Activated T-cell treated with anti-CD3 and anti-CD28 coated beads, Interleukin-2, amount 50 U/mL, for 4 hours (primary cell): Measurements from ENCODE around the gene PTPN6. TPM values are rescaled to one million over a fixed set of nuclear protein-coding genes. Genes with fewer than 3 reads are reported as not detected.

Experiments used
- ATAC-seq, 2 donors: fragments of 200-7000 bp; cut with Tn5 transposase; one replicate each; pipeline ENCODE4 v1.10.0; 2021
- DNase-seq: peaks from one replicate; pipeline ENCODE4 v3.0.0-alpha.2; 2020
- H3K27me3 Mint-ChIP-seq: one replicate; pipeline ENCODE4 v1.8.0; 2021; ENCODE audit warnings: low read depth, mixed read lengths
- H3K36me3 Mint-ChIP-seq: one replicate; pipeline ENCODE4 v1.8.0; 2022; ENCODE audit warnings: mixed read lengths; ENCODE audit not compliant: insufficient read depth
- H3K4me1 Mint-ChIP-seq: one replicate; pipeline ENCODE4 v1.8.0; 2021; ENCODE audit warnings: low read depth, mixed read lengths
- H3K4me3 Mint-ChIP-seq: one replicate; pipeline ENCODE4 v1.8.0; 2021; ENCODE audit warnings: mild to moderate bottlenecking, moderate library complexity, mixed read lengths
- H3K9me3 Mint-ChIP-seq: one replicate; pipeline ENCODE4 v1.8.0; 2021; ENCODE audit warnings: mixed read lengths
- total RNA-seq, 3 donors: library from RNA; stranded (reverse); gene quantifications; one replicate each; pipeline ENCODE4 v1.2.1, GENCODE V29; 2021

Gene PTPN6
- total RNA-seq, 3 donors from 2014 or later: 309 to 404 (median 401) TPM

GRCh38 chr12:6943722-6944380 lies 7.3 kb upstream of the PTPN6 start, which contains the start of the genes C12orf57 and RNU7-1:
Gene C12orf57 (plus strand): TSS chr12:6944022. CDS start chr12:6944122, 100 bp downstream.
Gene RNU7-1 (plus strand): TSS chr12:6943816.
- H3K4me1 Mint-ChIP-seq: peaks cover 70% of the 10 kb centered on the region

GRCh38 chr12:6944381-6945186 lies 6.6 kb upstream of the PTPN6 start:
- H3K4me3 Mint-ChIP-seq: peak overlapping the region; percentile 94
- ATAC-seq (peak; percentile 51 to 55), DNase-seq (peak; percentile 80)
- H3K36me3 Mint-ChIP-seq: peaks cover 2% of the 10 kb centered on the region
- peaks cover 72% of the 10 kb centered on the region for H3K4me1 Mint-ChIP-seq
- no peaks in the 10 kb centered on the region for H3K9me3 Mint-ChIP-seq
- no peaks in the 10 kb centered on the region for H3K27me3 Mint-ChIP-seq

More at GRCh38 chr12:6943722-6944380, 7.3 kb upstream of the PTPN6 start, which contains the start of the genes C12orf57 and RNU7-1:
- peak within 1 kb of the TSS; percentile 94 for H3K4me3 Mint-ChIP-seq
- no peaks in the 10 kb centered on the region for H3K9me3 Mint-ChIP-seq
- peaks cover 2% of the 10 kb centered on the region for H3K36me3 Mint-ChIP-seq
- peak; percentile 74 for ATAC-seq
- peak; percentile 45 for DNase-seq
- no peaks in the 10 kb centered on the region for H3K27me3 Mint-ChIP-seq

GRCh38 chr12:6945613-6946012 lies 5.5 kb upstream of the PTPN6 start:
- ATAC-seq (no peak), DNase-seq (no peak)
- Mint-ChIP-seq H3K36me3 (no peaks in the 10 kb centered on the region), H3K4me1 (peaks cover 78% of the 10 kb centered on the region), H3K4me3 (peak overlapping the region; percentile 94), H3K9me3 (no peaks in the 10 kb centered on the region), H3K27me3 (no peaks in the 10 kb centered on the region)

GRCh38 chr12:6946033-6946919 lies 4.9 kb upstream of the PTPN6 start:
- Mint-ChIP-seq H3K27me3 (no peaks in the 10 kb centered on the region), H3K9me3 (no peaks in the 10 kb centered on the region), H3K4me1 (peaks cover 83% of the 10 kb centered on the region), H3K4me3 (peak overlapping the region; percentile 94), H3K36me3 (no peaks in the 10 kb centered on the region)
- ATAC-seq: no peak
- peak; percentile 38 for DNase-seq

- Mint-ChIP-seq H3K4me1 (peaks cover 83% of the 10 kb centered on the region), H3K27me3 (no peaks in the 10 kb centered on the region), H3K9me3 (no peaks in the 10 kb centered on the region), H3K4me3 (peak overlapping the region; percentile 94), H3K36me3 (peaks cover 2% of the 10 kb centered on the region)
- DNase-seq: no peak
- no peak for ATAC-seq
Measured at GRCh38 chr12:6946920-6947374, 4.2 kb upstream of the PTPN6 start.

- Mint-ChIP-seq H3K4me3 (peak overlapping the region; percentile 48), H3K36me3 (peaks cover 8% of the 10 kb centered on the region), H3K27me3 (no peaks in the 10 kb centered on the region), H3K4me1 (peaks cover 79% of the 10 kb centered on the region), H3K9me3 (no peaks in the 10 kb centered on the region)
- DNase-seq (no peak), ATAC-seq (no peak)
Measured at GRCh38 chr12:6947615-6948014, 3.5 kb upstream of the PTPN6 start.

GRCh38 chr12:6948873-6949594 lies 2.1 kb upstream of the PTPN6 start:
- H3K36me3 Mint-ChIP-seq: peaks cover 15% of the 10 kb centered on the region
- peak overlapping the region; percentile 95 for H3K4me3 Mint-ChIP-seq
- peak; percentile 1 to 2 for ATAC-seq
- H3K27me3 Mint-ChIP-seq: no peaks in the 10 kb centered on the region
- H3K9me3 Mint-ChIP-seq: no peaks in the 10 kb centered on the region
- DNase-seq: peak; percentile 43
- H3K4me1 Mint-ChIP-seq: peaks cover 70% of the 10 kb centered on the region

GRCh38 chr12:6950401-6950801 lies 755 bp upstream of the PTPN6 start:
- Mint-ChIP-seq H3K9me3 (no peaks in the 10 kb centered on the region), H3K4me1 (peaks cover 71% of the 10 kb centered on the region), H3K4me3 (peak overlapping the region; percentile 95), H3K36me3 (peaks cover 22% of the 10 kb centered on the region), H3K27me3 (no peaks in the 10 kb centered on the region)
- ATAC-seq (no peak), DNase-seq (peak; percentile 21)

GRCh38 chr12:6951551-6952120 lies 480 bp downstream of the PTPN6 start:
- no peaks in the 10 kb centered on the region for H3K9me3 Mint-ChIP-seq
- peak overlapping the region; percentile 95 for H3K4me3 Mint-ChIP-seq
- no peaks in the 10 kb centered on the region for H3K27me3 Mint-ChIP-seq
- H3K36me3 Mint-ChIP-seq: peaks cover 33% of the 10 kb centered on the region
- DNase-seq (peak; percentile 26), ATAC-seq (peak; percentile 13 to 20)
- H3K4me1 Mint-ChIP-seq: peaks cover 71% of the 10 kb centered on the region

- DNase-seq: peak; percentile 21
- Mint-ChIP-seq H3K4me3 (peak overlapping the region; percentile 95), H3K36me3 (peaks cover 40% of the 10 kb centered on the region), H3K27me3 (no peaks in the 10 kb centered on the region), H3K9me3 (no peaks in the 10 kb centered on the region), H3K4me1 (peaks cover 71% of the 10 kb centered on the region)
- no peak for ATAC-seq
Measured at GRCh38 chr12:6952121-6952862, 1.1 kb downstream of the PTPN6 start.

GRCh38 chr12:6952863-6953441 lies 1.8 kb downstream of the PTPN6 start:
- Mint-ChIP-seq H3K27me3 (no peaks in the 10 kb centered on the region), H3K4me1 (peaks cover 70% of the 10 kb centered on the region), H3K4me3 (peak overlapping the region; percentile 95), H3K9me3 (no peaks in the 10 kb centered on the region), H3K36me3 (peaks cover 40% of the 10 kb centered on the region)
- DNase-seq (peak; percentile 17), ATAC-seq (no peak)
